OCI-LY1 (cell line): ENCODE measurements around the gene CSK.

ENCODE experiments used
- H2AFZ ChIP-seq: fragments of 200-600 bp; sonication (generic), shearing (Covaris generic); 2 replicates; pipeline ENCODE4 v1.6.0; 2014; ENCODE audit warnings: antibody characterized with exemption, mild to moderate bottlenecking, low read length
- H3F3A ChIP-seq: fragments of 200-600 bp; sonication (generic), shearing (Covaris generic); 2 replicates; pipeline ENCODE4 v1.6.0; 2014; ENCODE audit warnings: mild to moderate bottlenecking, antibody characterized with exemption, low read length, moderate library complexity; ENCODE audit not compliant: insufficient read depth
- H3K27ac ChIP-seq: fragments of 200-600 bp; sonication (generic); 2 replicates; pipeline ENCODE4 v1.5.1; 2014; ENCODE audit warnings: low read length, mixed run types, mild to moderate bottlenecking, low read depth; ENCODE audit not compliant: poor library complexity, severe bottlenecking
- H3K27me3 ChIP-seq: fragments of 200-600 bp; sonication (generic); 2 replicates; pipeline ENCODE4 v1.6.0; 2014; ENCODE audit warnings: antibody characterized with exemption, mild to moderate bottlenecking, low read length, moderate library complexity; ENCODE audit not compliant: insufficient read depth
- H3K36me3 ChIP-seq: fragments of 200-600 bp; sonication (generic); 2 replicates; pipeline ENCODE4 v1.6.1; 2014; ENCODE audit warnings: mild to moderate bottlenecking, antibody characterized with exemption, low read length, moderate library complexity, mixed read lengths; ENCODE audit not compliant: insufficient read depth
- H3K4me1 ChIP-seq: fragments of 200-600 bp; sonication (generic); 2 replicates; pipeline ENCODE4 v1.5.1; 2014; ENCODE audit warnings: mild to moderate bottlenecking, low read length, moderate library complexity; ENCODE audit not compliant: insufficient read depth, severe bottlenecking
- H3K4me2 ChIP-seq: fragments of 200-600 bp; sonication (generic), shearing (Covaris generic); 2 replicates; pipeline ENCODE4 v1.6.1; 2014; ENCODE audit warnings: low read length
- H3K4me3 ChIP-seq: fragments of 200-600 bp; sonication (generic); 2 replicates; pipeline ENCODE4 v1.5.1; 2014; ENCODE audit warnings: low read length, low read depth, mild to moderate bottlenecking, mixed read lengths; ENCODE audit not compliant: poor library complexity, severe bottlenecking
- H3K79me2 ChIP-seq: fragments of 200-600 bp; shearing (Covaris generic); 2 replicates; pipeline ENCODE4 v1.6.1; 2016; ENCODE audit warnings: mixed run types, low read length, mixed read lengths; ENCODE audit not compliant: insufficient read depth
- H3K9ac ChIP-seq: fragments of 200-600 bp; sonication (generic), shearing (Covaris generic); 2 replicates; pipeline ENCODE4 v1.6.1; 2014; ENCODE audit warnings: mild to moderate bottlenecking, low read length, mixed read lengths
- H3K9me2 ChIP-seq: fragments of 200-600 bp; sonication (generic), shearing (Covaris generic); 2 replicates; pipeline ENCODE4 v1.6.1; 2014; ENCODE audit warnings: low read depth, mild to moderate bottlenecking, low read length, mixed read lengths
- H3K9me3 ChIP-seq: fragments of 200-600 bp; shearing (Covaris generic); 2 replicates; pipeline ENCODE4 v1.6.1; 2014; ENCODE audit warnings: low read length, mixed read lengths
- H4K20me1 ChIP-seq: fragments of 200-600 bp; sonication (generic), shearing (Covaris generic); 2 replicates; pipeline ENCODE4 v1.6.0; 2016; ENCODE audit warnings: mild to moderate bottlenecking, low read length; ENCODE audit not compliant: insufficient read depth
- CTCF ChIP-seq: fragments of 200-600 bp; sonication (generic), shearing (Covaris generic); IDR thresholded peaks from 2 replicates; pipeline ENCODE4 v1.5.1; 2017; ENCODE audit warnings: mild to moderate bottlenecking, antibody characterized with exemption, low read length, moderate library complexity, mixed read lengths
- EZH2 ChIP-seq: fragments of 200-600 bp; sonication (generic), shearing (Covaris generic); IDR thresholded peaks from 2 replicates; pipeline ENCODE4 v1.8.0; 2017; ENCODE audit warnings: borderline replicate concordance, mixed run types, mild to moderate bottlenecking, antibody characterized with exemption, low read length, moderate library complexity, mixed read lengths

Gene CSK

DNA sequence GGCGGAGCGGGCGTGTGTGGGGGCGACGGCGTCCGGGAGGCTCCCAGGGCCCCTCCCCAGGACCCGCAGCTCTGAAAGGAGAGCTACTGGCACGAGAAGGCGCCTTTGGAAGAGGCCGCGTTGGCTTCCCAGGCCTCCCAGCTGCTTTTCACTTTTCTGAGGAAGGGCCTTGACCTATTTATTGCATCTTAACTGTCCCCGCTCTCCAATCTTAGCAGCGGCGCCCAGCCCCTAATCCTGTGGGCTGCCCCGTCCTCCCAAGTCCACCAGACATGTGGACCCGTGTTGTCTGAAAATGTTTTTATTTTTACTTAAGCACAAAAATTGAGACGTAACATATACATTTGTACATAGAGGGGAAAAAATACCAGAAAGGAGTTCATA is 61.6 kb downstream of the CSK start:
- TF ChIP-seq CTCF (no peak; the same call in 1 of the 2 replicates), EZH2 (no peak)
- Histone ChIP-seq H2AFZ (no peak overlapping the region), H3K9me2 (no peaks in the 10 kb centered on the region)

DNA sequence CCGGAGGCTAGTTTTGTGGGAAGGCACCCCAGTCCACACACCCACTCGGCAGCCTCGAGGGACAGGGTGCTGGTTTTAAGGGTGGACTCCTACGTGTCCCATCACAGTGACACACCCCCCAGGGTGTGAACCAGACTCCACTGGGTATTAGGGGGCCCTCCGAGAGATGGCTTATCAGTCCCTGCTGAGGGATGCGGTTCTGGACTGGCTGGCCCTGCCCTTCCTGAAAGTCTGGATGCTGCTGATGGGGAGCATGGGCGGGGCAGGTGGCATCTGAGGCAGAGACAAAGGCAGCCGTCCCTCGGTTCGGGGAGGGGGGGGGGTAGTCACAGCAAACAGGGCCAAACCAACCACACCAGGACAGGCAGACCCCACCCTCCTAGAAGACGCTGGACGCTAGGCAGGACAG is 62.0 kb downstream of the CSK start:
- H4K20me1 ChIP-seq, result no peaks in the 10 kb centered on the region
- peaks cover 51% of the 10 kb centered on the region for H3K4me1 ChIP-seq
- H3K27ac ChIP-seq, result peak overlapping the region; percentile 67
- H3K9me2 ChIP-seq, result no peaks in the 10 kb centered on the region
- no peak overlapping the region for H2AFZ ChIP-seq
- H3K9ac ChIP-seq, result peak overlapping the region; percentile 65
- H3K79me2 ChIP-seq, result no peaks in the 10 kb centered on the region
- H3K4me2 ChIP-seq, result peak overlapping the region; percentile 73
- peaks cover 33% of the 10 kb centered on the region; the same call in 1 of the 2 replicates for H3K36me3 ChIP-seq
- TF ChIP-seq EZH2, result no peak
- no peak for TF ChIP-seq CTCF
- no peaks in the 10 kb centered on the region for H3F3A ChIP-seq
- H3K9me3 ChIP-seq, result no peaks in the 10 kb centered on the region
- peak overlapping the region; percentile 78 for H3K4me3 ChIP-seq
- H3K27me3 ChIP-seq, result no peaks in the 10 kb centered on the region

More for the DNA sequence above, 61.6 kb downstream of the CSK start:
- H3K36me3 ChIP-seq, result peaks cover 31% of the 10 kb centered on the region; the same call in 1 of the 2 replicates
- H3K79me2 ChIP-seq, result no peaks in the 10 kb centered on the region
- peaks cover 51% of the 10 kb centered on the region for H3K4me1 ChIP-seq
- H3K9ac ChIP-seq, result peak overlapping the region; percentile 65
- no peaks in the 10 kb centered on the region for H3K27me3 ChIP-seq
- H3K4me3 ChIP-seq, result peak overlapping the region; percentile 78
- peak overlapping the region; percentile 73 for H3K4me2 ChIP-seq
- no peaks in the 10 kb centered on the region for H4K20me1 ChIP-seq
- no peaks in the 10 kb centered on the region for H3F3A ChIP-seq
- no peaks in the 10 kb centered on the region for H3K9me3 ChIP-seq
- H3K27ac ChIP-seq, result peak overlapping the region; percentile 67

- Histone ChIP-seq H3K9me2 (no peaks in the 10 kb centered on the region), H3K4me2 (no peak overlapping the region; the same call in 1 of the 2 replicates), H3K36me3 (peaks cover 33% of the 10 kb centered on the region), H3K27me3 (no peaks in the 10 kb centered on the region), H3K4me1 (peaks cover 51% of the 10 kb centered on the region), H3K4me3 (no peak overlapping the region), H3K79me2 (no peaks in the 10 kb centered on the region), H3K9ac (peak overlapping the region; percentile 5; the same call in 1 of the 2 replicates), H2AFZ (no peak overlapping the region), H3K27ac (peak overlapping the region; percentile 67), H4K20me1 (no peaks in the 10 kb centered on the region), H3F3A (no peaks in the 10 kb centered on the region), H3K9me3 (no peaks in the 10 kb centered on the region)
- TF ChIP-seq CTCF (peak; percentile 37; the same call in 1 of the 2 replicates), EZH2 (no peak)
Observed at GRCh38 chr15:74844319-74845207, 62.7 kb downstream of the CSK start.
